HL-60 (cell line): ENCODE data around the gene ITIH4.

ENCODE experiments used
- DNase-seq, 2 experiments: peaks; one replicate each; pipeline ENCODE4 v3.0.0-alpha.2; 2010 to 2020; ENCODE audit warnings: low read depth in 1 of 2, low spot score in 1 of 2
- H3K27ac ChIP-seq: fragments of 250-450 bp; sonication (Bioruptor Pico); replicated peaks from 2 replicates; pipeline ENCODE4 v1.5.1; 2020; ENCODE audit warnings: mild to moderate bottlenecking, moderate library complexity
- H3K27me3 ChIP-seq: fragments of 250-450 bp; sonication (Bioruptor Pico); 2 replicates; pipeline ENCODE4 v1.5.1; 2021; ENCODE audit warnings: mild to moderate bottlenecking, moderate library complexity; ENCODE audit not compliant: insufficient read depth, poor library complexity, severe bottlenecking
- H3K4me3 ChIP-seq: replicated peaks from 2 replicates; pipeline ENCODE4 v1.5.1; 2011; ENCODE audit warnings: mild to moderate bottlenecking, control low read depth, low read length; ENCODE audit not compliant: insufficient read depth
- CTCF ChIP-seq: IDR thresholded peaks from one replicate; pipeline ENCODE4 v1.5.1; 2011; ENCODE audit warnings: low read length, control low read depth, inconsistent platforms; ENCODE audit not compliant: insufficient read depth
- GABPA ChIP-seq: IDR thresholded peaks from 2 replicates; pipeline ENCODE4 v1.6.1; 2012; ENCODE audit warnings: low read depth
- POLR2AphosphoS5 ChIP-seq: IDR thresholded peaks from 2 replicates; pipeline ENCODE4 v1.6.1; 2012; ENCODE audit warnings: low read depth
- REST ChIP-seq: IDR thresholded peaks from 2 replicates; pipeline ENCODE4 v1.6.1; 2012; ENCODE audit warnings: low read depth; ENCODE audit not compliant: insufficient replicate concordance
- SPI1 ChIP-seq: IDR thresholded peaks from 2 replicates; pipeline ENCODE4 v1.6.1; 2012; ENCODE audit warnings: low read depth, mild to moderate bottlenecking, borderline replicate concordance

The ITIH4 gene

GRCh38 chr3:52873433-52874159 is 43.1 kb upstream of the ITIH4 start:
- DNase-seq, result peak in 1 of 2 experiments; percentile 17
- TF ChIP-seq POLR2AphosphoS5, result no peak
- no peak for TF ChIP-seq CTCF
- no peak for TF ChIP-seq GABPA
- TF ChIP-seq SPI1, result no peak
- no peak for TF ChIP-seq REST
- Histone ChIP-seq H3K4me3 (no peak overlapping the region), H3K27me3 (no peaks in the 10 kb centered on the region), H3K27ac (no peak overlapping the region)

GRCh38 chr3:52872245-52872644 is 41.8 kb upstream of the ITIH4 start:
- peak in 1 of 2 experiments; percentile 42 for DNase-seq
- Histone ChIP-seq H3K27ac (peak overlapping the region; percentile 52), H3K27me3 (no peaks in the 10 kb centered on the region), H3K4me3 (no peak overlapping the region)
- TF ChIP-seq CTCF, result no peak
- TF ChIP-seq POLR2AphosphoS5, result no peak
- no peak for TF ChIP-seq REST
- TF ChIP-seq SPI1, result no peak
- TF ChIP-seq GABPA, result no peak

- no peak for DNase-seq
- peak overlapping the region; percentile 52 for H3K27ac ChIP-seq
- TF ChIP-seq GABPA (no peak), CTCF (no peak), REST (no peak), POLR2AphosphoS5 (no peak), SPI1 (no peak)
Observed at GRCh38 chr3:52871761-52872160, 41.3 kb upstream of the ITIH4 start.

More at GRCh38 chr3:52871761-52872160, 41.3 kb upstream of the ITIH4 start:
- no peak overlapping the region for H3K4me3 ChIP-seq
- H3K27me3 ChIP-seq, result no peaks in the 10 kb centered on the region
